ENCODE data around the gene TAF4.
"Not testable (repeated sequence)": the region's sequence is repeated elsewhere in the genome, so short reads cannot be mapped to it uniquely, and the experiment has no call there.

Gene TAF4

DNA sequence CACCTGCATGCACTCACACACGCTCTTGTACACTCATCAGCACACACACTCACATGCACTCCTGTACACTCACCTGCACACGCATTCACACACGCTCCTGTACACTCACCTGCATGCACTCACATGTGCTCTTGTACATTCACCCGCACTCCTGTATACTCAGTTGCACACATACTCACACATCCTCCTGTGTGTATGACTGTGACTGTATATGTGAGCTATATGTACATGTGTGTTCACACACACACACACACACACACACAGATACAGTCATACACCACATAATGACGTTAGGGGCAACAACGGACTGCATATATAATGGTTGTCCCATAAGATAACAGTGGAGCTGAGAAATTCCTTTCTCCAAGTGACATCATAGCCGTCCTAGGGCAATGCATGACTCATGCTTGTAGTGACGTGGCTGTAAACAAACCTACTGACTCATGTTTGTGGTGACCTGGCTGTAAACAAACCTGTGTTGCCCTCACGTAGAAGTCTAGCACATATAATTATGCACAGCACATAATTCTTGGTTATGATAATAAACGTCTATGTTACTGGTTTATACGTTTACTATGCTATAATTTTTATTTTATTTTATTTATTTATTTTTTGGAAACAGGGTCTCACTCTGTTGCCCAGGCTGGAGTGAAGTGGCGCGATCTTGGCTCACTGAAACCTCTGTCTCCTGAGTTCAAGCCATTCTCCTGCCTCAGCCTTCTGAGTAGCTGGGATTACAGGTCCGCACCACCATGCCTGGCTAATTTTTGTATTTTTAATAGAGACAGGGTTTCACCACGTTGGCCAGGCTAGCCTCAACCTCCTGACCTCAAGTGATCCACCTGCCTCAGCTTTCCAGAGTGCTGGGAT, 22.8 kb upstream of the TAF4 start:
- ATAC-seq = no peak
- Mint-ChIP-seq H3K4me3 (no peak overlapping the region), H3K27ac (no peak overlapping the region), H3K4me1 (no peaks in the 10 kb centered on the region), H3K36me3 (ENCODE audit: low read depth) (peaks cover 2% of the 10 kb centered on the region), H3K9me3 (peaks cover 10% of the 10 kb centered on the region), H3K27me3 (peaks cover 9% of the 10 kb centered on the region)
- DNase-seq = no peak

DNA sequence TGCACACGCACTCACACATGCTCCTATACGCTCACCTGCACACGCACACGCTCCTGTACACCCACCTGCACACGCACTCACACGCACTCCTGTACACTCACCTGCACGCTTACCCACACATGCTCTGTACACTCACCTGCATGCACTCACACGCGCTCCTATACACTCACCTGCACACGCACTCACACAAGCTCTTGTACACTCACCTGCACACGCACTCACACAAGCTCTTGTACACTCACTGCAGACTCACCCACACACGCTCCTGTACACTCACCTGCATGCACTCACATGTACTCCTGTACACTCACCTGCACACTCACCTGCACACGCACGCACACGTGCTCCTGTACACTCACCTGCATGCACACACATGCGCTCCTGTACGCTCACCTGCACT, 22.0 kb upstream of the TAF4 start:
- H3K27me3 Mint-ChIP-seq = peaks cover 9% of the 10 kb centered on the region
- H3K4me3 Mint-ChIP-seq = no peak overlapping the region
- no peak for DNase-seq
- peaks cover 2% of the 10 kb centered on the region for H3K36me3 Mint-ChIP-seq (ENCODE audit: low read depth)
- H3K4me1 Mint-ChIP-seq = no peaks in the 10 kb centered on the region
- no peak overlapping the region for H3K27ac Mint-ChIP-seq
- H3K9me3 Mint-ChIP-seq = peaks cover 5% of the 10 kb centered on the region
- ATAC-seq = no peak

DNA sequence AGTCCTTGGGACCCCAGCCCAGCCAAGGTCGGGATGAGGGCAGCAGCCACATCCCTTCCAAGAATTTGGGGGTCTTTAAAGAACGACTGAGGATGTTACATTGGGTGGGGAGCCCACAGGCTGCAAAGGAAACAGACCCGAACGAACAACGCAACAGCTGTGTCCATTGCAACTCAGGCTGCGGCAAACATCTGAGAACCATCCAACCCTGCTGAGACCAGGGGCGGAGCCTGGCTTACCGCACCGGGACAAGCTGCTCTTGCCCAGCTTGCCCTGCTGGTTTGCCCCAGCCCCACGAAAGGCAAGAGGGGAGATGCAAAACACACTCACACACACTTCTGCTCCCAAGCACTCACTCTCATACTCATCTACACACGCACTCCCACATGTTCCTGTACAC, 21.5 kb upstream of the TAF4 start:
- no peak for ATAC-seq
- Mint-ChIP-seq H3K27ac (no peak overlapping the region), H3K4me1 (no peaks in the 10 kb centered on the region), H3K4me3 (no peak overlapping the region), H3K9me3 (peaks cover 5% of the 10 kb centered on the region), H3K27me3 (peaks cover 9% of the 10 kb centered on the region), H3K36me3 (ENCODE audit: low read depth) (peaks cover 2% of the 10 kb centered on the region)
- no peak for DNase-seq

DNA sequence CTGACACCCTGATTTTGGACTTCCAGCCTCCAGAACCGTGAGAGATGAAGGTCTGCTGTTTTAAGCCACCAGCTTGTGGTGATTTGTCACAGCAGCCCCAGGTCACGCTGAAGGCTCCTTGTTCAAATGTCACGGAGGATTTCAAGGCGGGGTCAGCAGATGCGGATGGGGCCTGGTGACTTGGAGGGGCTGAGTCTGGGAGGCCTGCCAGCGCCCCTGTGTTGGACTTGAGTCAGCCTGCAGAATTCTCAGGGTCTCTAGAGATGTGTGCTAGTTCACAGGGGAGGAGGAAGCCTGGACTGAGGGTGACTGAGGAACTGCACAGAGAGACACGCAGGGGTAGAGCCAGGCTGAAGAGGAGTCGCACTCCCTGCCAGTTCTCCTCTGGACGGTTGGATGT, 19.5 kb upstream of the TAF4 start:
- no peak overlapping the region for H3K4me3 Mint-ChIP-seq
- DNase-seq (no peak), ATAC-seq (no peak)
- H3K9me3 Mint-ChIP-seq = peaks cover 8% of the 10 kb centered on the region
- no peaks in the 10 kb centered on the region for H3K36me3 Mint-ChIP-seq (ENCODE audit: low read depth)
- no peaks in the 10 kb centered on the region for H3K4me1 Mint-ChIP-seq
- H3K27ac Mint-ChIP-seq = no peak overlapping the region
- H3K27me3 Mint-ChIP-seq = peaks cover 8% of the 10 kb centered on the region

DNA sequence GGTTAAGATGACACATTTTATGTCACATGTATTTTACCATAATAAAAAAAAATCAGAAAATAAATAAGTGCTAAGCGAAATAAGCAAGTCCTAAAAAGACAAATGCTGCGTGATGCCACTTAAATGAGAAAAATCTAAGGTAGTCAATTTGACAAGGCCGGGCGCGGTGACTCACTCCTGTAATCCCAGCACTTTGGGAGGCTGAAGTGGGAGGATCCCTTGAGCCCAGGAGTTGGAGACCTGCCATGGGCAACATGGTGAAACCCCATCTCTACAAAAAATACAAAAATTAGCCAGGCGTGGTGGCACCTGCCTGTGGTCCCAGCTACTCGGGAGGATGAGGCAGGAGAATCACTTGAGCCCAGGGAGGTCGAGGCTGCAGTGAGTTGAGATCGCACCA, 18.5 kb upstream of the TAF4 start:
- not testable (repeated sequence) for DNase-seq; H3K27ac Mint-ChIP-seq; ATAC-seq; H3K27me3 Mint-ChIP-seq; H3K4me1 Mint-ChIP-seq; H3K4me3 Mint-ChIP-seq; H3K36me3 Mint-ChIP-seq (ENCODE audit: low read depth)
- H3K9me3 Mint-ChIP-seq = peaks cover 12% of the 10 kb centered on the region

DNA sequence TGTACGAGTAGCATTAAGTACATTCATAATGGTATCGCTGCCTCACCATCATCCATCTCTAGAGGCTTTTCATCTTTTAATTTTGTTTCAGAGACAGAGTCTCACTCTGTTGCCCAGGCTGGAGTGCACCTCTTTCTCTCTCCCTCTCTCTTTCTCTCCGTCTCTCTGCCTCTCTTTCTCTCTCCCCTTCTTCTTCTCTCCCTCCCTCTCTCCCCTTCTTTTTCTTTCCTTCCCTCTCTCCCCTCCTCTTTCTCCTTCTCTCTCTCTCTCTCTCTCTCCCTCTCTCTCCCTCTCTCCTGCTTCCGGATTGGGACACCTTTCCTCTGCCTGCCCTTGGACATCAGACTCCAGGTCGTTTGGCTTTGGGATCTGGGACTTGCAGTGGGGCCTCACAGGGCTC, 17.6 kb upstream of the TAF4 start:
- Mint-ChIP-seq H3K9me3 (peaks cover 15% of the 10 kb centered on the region), H3K27me3 (peaks cover 8% of the 10 kb centered on the region), H3K27ac (no peak overlapping the region), H3K4me3 (no peak overlapping the region), H3K4me1 (no peaks in the 10 kb centered on the region), H3K36me3 (ENCODE audit: low read depth) (peaks cover 1% of the 10 kb centered on the region)
- no peak for DNase-seq
- no peak for ATAC-seq

DNA sequence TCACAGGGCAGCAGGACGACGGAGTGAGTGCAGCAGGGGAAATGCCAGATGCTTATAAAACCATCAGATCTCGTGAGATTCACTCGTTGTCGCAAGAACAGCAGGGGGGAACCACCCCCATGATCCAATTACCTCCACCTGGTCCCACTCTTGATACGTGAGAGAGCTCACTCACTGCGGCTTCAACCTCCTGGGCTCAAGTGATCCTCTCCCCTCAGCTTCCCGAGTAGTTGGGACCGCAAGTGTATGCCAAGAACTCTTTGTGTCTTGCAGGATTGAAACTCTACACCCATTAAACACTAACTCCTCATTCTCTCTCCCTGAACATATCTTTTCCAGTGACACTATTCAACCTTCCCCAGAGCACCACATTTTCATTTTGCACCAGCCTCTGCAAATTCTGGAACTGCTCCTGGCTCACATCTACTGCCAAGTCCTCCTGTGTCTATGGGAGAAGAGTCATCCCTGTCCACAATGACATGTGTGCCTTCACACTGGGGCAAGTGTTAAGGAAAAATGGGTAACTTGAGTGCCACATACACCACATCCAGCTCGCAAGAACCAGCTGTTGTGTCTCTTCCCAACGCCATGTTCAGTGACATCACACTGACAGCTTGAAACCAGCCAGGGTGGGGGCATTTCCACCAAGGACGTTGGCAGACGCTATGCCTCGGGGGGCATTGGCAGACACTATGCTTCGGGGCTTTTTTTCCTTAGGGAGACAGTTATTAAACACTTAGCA, 14.7 kb upstream of the TAF4 start:
- Mint-ChIP-seq H3K36me3 (ENCODE audit: low read depth) (peaks cover 5% of the 10 kb centered on the region), H3K27me3 (peaks cover 8% of the 10 kb centered on the region), H3K4me1 (no peaks in the 10 kb centered on the region), H3K9me3 (peaks cover 15% of the 10 kb centered on the region), H3K27ac (no peak overlapping the region), H3K4me3 (no peak overlapping the region)
- DNase-seq = no peak
- no peak for ATAC-seq

DNA sequence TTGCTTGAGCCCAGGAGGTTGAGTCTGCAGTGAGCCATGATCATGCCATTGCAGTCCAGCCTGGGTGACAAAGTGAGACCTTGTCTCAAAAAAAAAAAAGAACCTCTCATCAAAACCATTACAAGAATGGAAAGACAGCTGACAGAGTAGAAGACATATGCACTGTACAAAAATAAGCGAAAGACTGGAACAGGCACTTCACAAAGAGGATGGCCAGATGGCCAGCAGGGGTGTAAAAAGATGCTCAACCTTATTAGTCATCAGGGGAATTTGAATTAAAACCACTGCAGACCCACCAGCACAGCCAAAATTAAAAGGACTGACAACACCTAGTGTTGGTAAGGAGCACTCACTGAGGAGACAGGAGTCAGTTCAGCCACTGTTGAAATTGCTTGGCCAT, 13.5 kb upstream of the TAF4 start:
- no peak for DNase-seq
- H3K4me1 Mint-ChIP-seq = no peaks in the 10 kb centered on the region
- H3K9me3 Mint-ChIP-seq = peaks cover 23% of the 10 kb centered on the region
- peaks cover 3% of the 10 kb centered on the region for H3K27me3 Mint-ChIP-seq
- H3K27ac Mint-ChIP-seq = no peak overlapping the region
- ATAC-seq = no peak
- peaks cover 9% of the 10 kb centered on the region for H3K36me3 Mint-ChIP-seq (ENCODE audit: low read depth)
- H3K4me3 Mint-ChIP-seq = no peak overlapping the region

DNA sequence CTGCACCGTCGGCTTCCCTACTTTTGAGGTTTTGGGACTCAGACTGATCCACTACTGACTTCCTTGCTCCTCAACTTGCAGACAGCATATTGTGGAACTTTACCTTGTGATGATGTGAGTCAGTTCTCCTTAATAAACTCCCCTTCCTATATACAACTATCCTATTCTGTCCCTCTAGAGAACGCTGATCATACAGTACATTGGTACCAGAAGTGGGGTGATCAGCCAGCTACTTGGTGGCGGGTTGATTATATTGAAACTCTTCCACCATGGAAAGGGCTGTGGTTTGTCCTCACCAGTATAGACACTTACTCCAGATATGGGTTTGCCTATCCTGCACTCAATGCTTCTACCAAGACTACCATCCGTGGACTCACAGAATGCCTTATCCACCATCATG, 7.6 kb upstream of the TAF4 start:
- Mint-ChIP-seq H3K27me3 (no peaks in the 10 kb centered on the region), H3K4me3 (no peak overlapping the region), H3K4me1 (peaks cover 2% of the 10 kb centered on the region), H3K36me3 (ENCODE audit: low read depth) (peaks cover 8% of the 10 kb centered on the region), H3K27ac (no peak overlapping the region), H3K9me3 (peaks cover 22% of the 10 kb centered on the region)
- ATAC-seq = no peak
- no peak for DNase-seq

DNA sequence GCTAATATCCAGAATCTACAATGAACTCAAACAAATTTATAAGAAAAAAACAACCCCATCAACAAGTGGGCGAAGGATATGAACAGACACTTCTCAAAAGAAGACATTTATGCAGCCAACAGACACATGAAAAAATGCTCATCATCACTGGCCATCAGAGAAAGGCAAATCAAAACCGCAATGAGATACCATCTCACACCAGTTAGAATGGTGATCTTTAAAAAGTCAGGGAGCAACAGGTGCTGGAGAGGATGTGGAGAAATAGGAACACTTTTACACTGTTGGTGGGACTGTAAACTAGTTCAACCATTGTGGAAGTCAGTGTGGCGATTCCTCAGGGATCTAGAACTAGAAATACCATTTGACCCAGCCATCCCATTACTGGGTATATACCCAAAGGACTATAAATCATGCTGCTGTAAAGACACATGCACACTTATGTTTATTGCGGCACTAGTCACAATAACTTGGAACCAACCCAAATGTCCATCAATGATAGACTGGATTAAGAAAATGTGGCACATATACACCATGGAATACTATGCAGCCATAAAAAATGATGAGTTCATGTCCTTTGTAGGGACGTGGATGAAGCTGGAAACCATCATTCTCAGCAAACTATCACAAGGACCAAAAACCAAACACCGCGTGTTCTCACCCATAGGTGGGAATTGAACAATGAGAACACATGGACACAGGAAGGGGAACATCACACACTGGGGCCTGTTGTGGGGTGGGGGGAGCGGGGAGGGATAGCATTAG, 6.2 kb upstream of the TAF4 start:
- not testable (repeated sequence) for H3K4me3 Mint-ChIP-seq; DNase-seq; H3K27ac Mint-ChIP-seq; H3K36me3 Mint-ChIP-seq (ENCODE audit: low read depth); H3K27me3 Mint-ChIP-seq; ATAC-seq
- Mint-ChIP-seq H3K4me1 (peaks cover 16% of the 10 kb centered on the region), H3K9me3 (peaks cover 22% of the 10 kb centered on the region)

DNA sequence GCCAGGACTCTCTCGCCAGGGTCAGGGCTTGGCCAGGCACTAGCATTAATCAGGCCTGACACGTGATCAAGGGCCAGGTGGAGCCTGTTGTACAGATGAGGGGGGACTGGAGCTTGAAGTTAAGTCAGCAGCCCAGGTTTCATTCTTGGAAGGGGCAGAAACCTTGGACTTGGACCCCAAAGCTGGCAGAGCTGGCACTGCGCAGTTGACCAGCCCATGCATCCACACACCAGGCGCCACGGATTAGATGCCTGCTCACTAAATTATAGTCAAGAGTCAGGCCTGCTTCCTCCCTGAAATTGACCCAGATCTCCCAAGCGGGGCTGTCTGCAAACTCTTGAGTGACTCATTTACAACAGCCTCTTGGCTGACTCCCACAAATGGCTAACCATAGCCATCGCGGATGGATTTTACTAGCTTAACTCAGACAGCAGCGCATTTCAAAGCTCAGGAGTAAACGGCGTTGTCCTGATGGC, 4.1 kb upstream of the TAF4 start:
- DNase-seq (no peak), ATAC-seq (no peak)
- no peaks in the 10 kb centered on the region for H3K27me3 Mint-ChIP-seq
- peaks cover 20% of the 10 kb centered on the region for H3K4me1 Mint-ChIP-seq
- H3K36me3 Mint-ChIP-seq (ENCODE audit: low read depth) = peaks cover 2% of the 10 kb centered on the region
- no peak overlapping the region for H3K4me3 Mint-ChIP-seq
- peaks cover 16% of the 10 kb centered on the region for H3K9me3 Mint-ChIP-seq
- no peak overlapping the region for H3K27ac Mint-ChIP-seq

DNA sequence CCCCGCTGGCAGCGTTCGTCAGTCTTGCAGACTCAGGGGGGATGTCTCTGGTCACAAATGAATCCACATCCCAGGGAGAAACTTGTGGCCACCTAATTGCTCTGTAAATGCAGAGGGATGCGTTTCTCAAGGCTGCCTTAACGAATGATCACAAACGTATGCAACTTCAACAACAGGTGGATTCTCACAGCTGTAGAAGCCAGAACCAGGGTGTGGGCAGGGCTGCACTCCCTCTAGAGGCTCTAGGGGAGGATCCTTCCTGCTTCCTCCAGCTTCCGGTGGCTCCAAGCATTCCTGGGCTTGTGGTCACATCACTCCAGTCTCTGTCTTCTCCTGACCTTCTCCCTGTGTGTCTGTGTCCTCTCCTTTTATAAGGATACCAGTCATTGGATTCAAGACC, 3.3 kb upstream of the TAF4 start:
- no peak for DNase-seq
- Mint-ChIP-seq H3K27ac (no peak overlapping the region), H3K27me3 (no peaks in the 10 kb centered on the region), H3K4me1 (peaks cover 22% of the 10 kb centered on the region), H3K4me3 (no peak overlapping the region), H3K36me3 (ENCODE audit: low read depth) (peaks cover 2% of the 10 kb centered on the region), H3K9me3 (peaks cover 12% of the 10 kb centered on the region)
- ATAC-seq = no peak

DNA sequence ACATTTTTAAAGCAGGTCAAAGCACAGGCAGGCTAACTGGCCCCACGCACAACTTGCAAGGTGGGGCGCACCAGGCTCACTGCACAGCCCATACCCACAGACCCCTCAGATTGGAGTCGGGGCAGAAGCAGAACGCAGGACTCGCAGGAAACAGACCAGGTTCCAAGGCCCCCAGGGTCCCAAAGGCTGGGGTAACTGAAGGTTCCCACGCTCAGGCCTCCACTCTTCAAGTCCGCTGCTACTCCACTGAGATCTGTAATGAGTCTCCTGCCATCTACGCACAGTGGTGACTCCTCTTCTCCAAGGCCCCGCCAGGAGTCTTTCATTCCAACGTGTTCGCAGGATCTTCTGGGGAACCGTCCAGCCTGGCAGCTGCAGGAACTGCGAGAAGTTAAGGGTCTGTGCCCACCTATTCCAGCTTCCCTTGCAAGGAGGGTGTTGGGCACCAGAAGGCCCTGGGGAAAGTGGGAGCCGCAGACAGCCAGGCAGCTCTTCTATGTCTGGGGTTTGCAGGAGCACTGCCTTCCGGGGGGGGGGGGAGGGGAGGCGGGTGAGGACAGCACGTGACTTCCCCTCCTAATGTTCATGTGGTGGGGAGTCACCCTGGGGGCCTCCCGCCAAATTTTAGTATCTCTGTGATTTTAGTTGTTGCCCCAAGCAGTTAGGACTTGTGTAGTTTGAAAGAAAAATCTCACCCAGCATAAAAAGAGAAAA, 2.0 kb upstream of the TAF4 start:
- H3K27ac Mint-ChIP-seq = no peak overlapping the region
- DNase-seq (no peak), ATAC-seq (no peak)
- H3K27me3 Mint-ChIP-seq = no peaks in the 10 kb centered on the region
- H3K36me3 Mint-ChIP-seq (ENCODE audit: low read depth) = peaks cover 2% of the 10 kb centered on the region
- no peaks in the 10 kb centered on the region for H3K9me3 Mint-ChIP-seq
- H3K4me3 Mint-ChIP-seq = peak overlapping the region; percentile 72
- H3K4me1 Mint-ChIP-seq = peaks cover 35% of the 10 kb centered on the region

DNA sequence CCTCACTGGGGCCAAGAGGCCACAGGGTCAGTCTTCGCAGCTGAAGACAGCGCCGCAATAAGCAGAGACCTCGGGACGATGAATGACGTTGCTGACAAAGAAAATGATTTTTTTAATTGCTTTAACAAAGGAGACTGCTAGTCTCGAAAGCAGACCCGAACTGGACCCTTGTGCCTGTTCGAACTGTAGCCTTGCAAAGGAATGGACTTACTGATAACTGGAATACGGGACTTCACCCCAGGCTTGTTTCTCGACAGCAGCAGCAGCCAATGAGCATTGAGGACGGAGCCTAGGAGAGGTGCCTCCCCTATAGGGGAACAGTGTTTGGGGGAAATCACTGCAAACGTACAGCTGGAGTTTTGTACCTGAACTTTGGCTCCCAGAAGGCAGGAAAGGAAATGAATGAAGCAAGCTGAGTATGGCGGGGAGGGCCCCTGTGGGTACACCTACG, 1.3 kb upstream of the TAF4 start:
- H3K4me3 Mint-ChIP-seq = peak overlapping the region; percentile 72
- H3K27ac Mint-ChIP-seq = peak overlapping the region; percentile 81
- peak; percentile 24 for DNase-seq
- peaks cover 40% of the 10 kb centered on the region for H3K4me1 Mint-ChIP-seq
- no peaks in the 10 kb centered on the region for H3K9me3 Mint-ChIP-seq
- no peak for ATAC-seq
- peaks cover 4% of the 10 kb centered on the region for H3K36me3 Mint-ChIP-seq (ENCODE audit: low read depth)
- no peaks in the 10 kb centered on the region for H3K27me3 Mint-ChIP-seq

Measured in activated naive CD8-positive, alpha-beta T cell treated with anti-CD3 and anti-CD28 coated beads, Interleukin-2, amount 50 U/mL, for 24 hours (primary cell).